HL-60 (cell line): ENCODE data around the gene BTBD6.

ENCODE experiments used
- DNase-seq, 2 experiments: peaks; one replicate each; pipeline ENCODE4 v3.0.0-alpha.2; 2010 to 2020; ENCODE audit warnings: low read depth in 1 of 2, low spot score in 1 of 2
- H3K27ac ChIP-seq: fragments of 250-450 bp; sonication (Bioruptor Pico); replicated peaks from 2 replicates; pipeline ENCODE4 v1.5.1; 2020; ENCODE audit warnings: mild to moderate bottlenecking, moderate library complexity
- H3K27me3 ChIP-seq: fragments of 250-450 bp; sonication (Bioruptor Pico); 2 replicates; pipeline ENCODE4 v1.5.1; 2021; ENCODE audit warnings: mild to moderate bottlenecking, moderate library complexity; ENCODE audit not compliant: insufficient read depth, poor library complexity, severe bottlenecking
- H3K4me3 ChIP-seq: replicated peaks from 2 replicates; pipeline ENCODE4 v1.5.1; 2011; ENCODE audit warnings: mild to moderate bottlenecking, control low read depth, low read length; ENCODE audit not compliant: insufficient read depth
- GABPA ChIP-seq: IDR thresholded peaks from 2 replicates; pipeline ENCODE4 v1.6.1; 2012; ENCODE audit warnings: low read depth
- POLR2AphosphoS5 ChIP-seq: IDR thresholded peaks from 2 replicates; pipeline ENCODE4 v1.6.1; 2012; ENCODE audit warnings: low read depth
- SPI1 ChIP-seq: IDR thresholded peaks from 2 replicates; pipeline ENCODE4 v1.6.1; 2012; ENCODE audit warnings: low read depth, mild to moderate bottlenecking, borderline replicate concordance
- TF ChIP-seq, protein P1 (sequence below): IDR thresholded peaks from one replicate; pipeline ENCODE4 v1.5.1; 2011; ENCODE audit warnings: low read length, control low read depth, inconsistent platforms; ENCODE audit not compliant: insufficient read depth
- TF ChIP-seq, protein P2 (sequence below): IDR thresholded peaks from 2 replicates; pipeline ENCODE4 v1.6.1; 2012; ENCODE audit warnings: low read depth; ENCODE audit not compliant: insufficient replicate concordance

BTBD6 gene

GRCh38 chr14:105268736-105269354, 20.5 kb downstream of the BTBD6 start:
- DNase-seq, result no peak
- no peaks in the 10 kb centered on the region for H3K27me3 ChIP-seq
- H3K27ac ChIP-seq, result no peak overlapping the region
- no peak overlapping the region for H3K4me3 ChIP-seq
- TF ChIP-seq GABPA, result no peak
- no peak for TF ChIP-seq SPI1
- TF ChIP-seq, protein P1, sequence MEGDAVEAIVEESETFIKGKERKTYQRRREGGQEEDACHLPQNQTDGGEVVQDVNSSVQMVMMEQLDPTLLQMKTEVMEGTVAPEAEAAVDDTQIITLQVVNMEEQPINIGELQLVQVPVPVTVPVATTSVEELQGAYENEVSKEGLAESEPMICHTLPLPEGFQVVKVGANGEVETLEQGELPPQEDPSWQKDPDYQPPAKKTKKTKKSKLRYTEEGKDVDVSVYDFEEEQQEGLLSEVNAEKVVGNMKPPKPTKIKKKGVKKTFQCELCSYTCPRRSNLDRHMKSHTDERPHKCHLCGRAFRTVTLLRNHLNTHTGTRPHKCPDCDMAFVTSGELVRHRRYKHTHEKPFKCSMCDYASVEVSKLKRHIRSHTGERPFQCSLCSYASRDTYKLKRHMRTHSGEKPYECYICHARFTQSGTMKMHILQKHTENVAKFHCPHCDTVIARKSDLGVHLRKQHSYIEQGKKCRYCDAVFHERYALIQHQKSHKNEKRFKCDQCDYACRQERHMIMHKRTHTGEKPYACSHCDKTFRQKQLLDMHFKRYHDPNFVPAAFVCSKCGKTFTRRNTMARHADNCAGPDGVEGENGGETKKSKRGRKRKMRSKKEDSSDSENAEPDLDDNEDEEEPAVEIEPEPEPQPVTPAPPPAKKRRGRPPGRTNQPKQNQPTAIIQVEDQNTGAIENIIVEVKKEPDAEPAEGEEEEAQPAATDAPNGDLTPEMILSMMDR, result no peak
- TF ChIP-seq, protein P2, sequence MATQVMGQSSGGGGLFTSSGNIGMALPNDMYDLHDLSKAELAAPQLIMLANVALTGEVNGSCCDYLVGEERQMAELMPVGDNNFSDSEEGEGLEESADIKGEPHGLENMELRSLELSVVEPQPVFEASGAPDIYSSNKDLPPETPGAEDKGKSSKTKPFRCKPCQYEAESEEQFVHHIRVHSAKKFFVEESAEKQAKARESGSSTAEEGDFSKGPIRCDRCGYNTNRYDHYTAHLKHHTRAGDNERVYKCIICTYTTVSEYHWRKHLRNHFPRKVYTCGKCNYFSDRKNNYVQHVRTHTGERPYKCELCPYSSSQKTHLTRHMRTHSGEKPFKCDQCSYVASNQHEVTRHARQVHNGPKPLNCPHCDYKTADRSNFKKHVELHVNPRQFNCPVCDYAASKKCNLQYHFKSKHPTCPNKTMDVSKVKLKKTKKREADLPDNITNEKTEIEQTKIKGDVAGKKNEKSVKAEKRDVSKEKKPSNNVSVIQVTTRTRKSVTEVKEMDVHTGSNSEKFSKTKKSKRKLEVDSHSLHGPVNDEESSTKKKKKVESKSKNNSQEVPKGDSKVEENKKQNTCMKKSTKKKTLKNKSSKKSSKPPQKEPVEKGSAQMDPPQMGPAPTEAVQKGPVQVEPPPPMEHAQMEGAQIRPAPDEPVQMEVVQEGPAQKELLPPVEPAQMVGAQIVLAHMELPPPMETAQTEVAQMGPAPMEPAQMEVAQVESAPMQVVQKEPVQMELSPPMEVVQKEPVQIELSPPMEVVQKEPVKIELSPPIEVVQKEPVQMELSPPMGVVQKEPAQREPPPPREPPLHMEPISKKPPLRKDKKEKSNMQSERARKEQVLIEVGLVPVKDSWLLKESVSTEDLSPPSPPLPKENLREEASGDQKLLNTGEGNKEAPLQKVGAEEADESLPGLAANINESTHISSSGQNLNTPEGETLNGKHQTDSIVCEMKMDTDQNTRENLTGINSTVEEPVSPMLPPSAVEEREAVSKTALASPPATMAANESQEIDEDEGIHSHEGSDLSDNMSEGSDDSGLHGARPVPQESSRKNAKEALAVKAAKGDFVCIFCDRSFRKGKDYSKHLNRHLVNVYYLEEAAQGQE, result no peak
- no peak for TF ChIP-seq POLR2AphosphoS5

- no peak for DNase-seq
- Histone ChIP-seq H3K27ac (no peak overlapping the region), H3K27me3 (no peaks in the 10 kb centered on the region), H3K4me3 (no peak overlapping the region)
- TF ChIP-seq, protein P1, result no peak
- TF ChIP-seq, protein P2, result no peak
- no peak for TF ChIP-seq POLR2AphosphoS5
- no peak for TF ChIP-seq GABPA
- no peak for TF ChIP-seq SPI1
Measured at GRCh38 chr14:105269405-105269804, 21.1 kb downstream of the BTBD6 start.

GRCh38 chr14:105271224-105271890, 23.0 kb downstream of the BTBD6 start:
- TF ChIP-seq SPI1 (no peak), POLR2AphosphoS5 (no peak), GABPA (no peak)
- TF ChIP-seq, protein P1, result no peak
- TF ChIP-seq, protein P2, result no peak
- Histone ChIP-seq H3K4me3 (no peak overlapping the region), H3K27me3 (no peaks in the 10 kb centered on the region), H3K27ac (no peak overlapping the region)
- no peak for DNase-seq
